ENCODE results near the gene CCDC89.

The CCDC89 gene

DNA sequence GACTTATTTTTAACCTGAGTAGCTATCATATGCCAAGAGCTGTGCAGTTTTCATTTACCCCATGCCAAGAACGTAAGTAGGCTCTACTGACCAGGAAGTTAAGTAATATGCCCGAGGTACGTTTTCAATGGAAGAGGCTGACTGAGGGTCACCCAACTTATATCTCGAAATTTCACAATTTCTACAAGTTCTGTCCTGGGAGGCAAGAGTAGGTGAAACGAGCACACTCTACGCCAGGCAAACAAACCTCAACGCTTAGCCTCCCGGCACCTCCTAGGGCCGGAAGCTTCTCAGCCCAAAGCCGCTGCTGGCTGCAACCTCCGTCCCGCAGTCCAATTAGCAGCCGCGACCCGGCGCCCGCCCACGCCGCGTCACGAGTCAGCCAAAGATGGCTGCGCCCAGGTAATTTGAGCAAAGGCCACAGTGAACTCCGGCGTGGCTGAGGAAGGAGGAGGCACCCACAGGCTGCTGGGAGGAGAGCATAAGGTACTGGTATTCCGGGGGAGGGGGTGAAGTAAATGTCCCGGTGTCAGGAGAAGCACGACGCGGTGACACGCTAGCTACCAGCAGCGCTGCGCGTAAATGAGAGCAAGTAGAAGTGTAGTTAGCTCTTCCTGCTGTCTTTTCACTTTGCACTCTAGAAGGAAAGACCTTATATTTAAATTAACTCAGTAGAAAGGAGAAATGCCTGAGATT is 38.2 kb downstream of the CCDC89 start, which contains the start of gene TMEM126A:
Gene TMEM126A, plus strand, starts transcription at position 364 of the 696 bp plus-strand sequence. CDS start 2,289 bp downstream, outside the sequence.
- DNase-seq: peak; percentile 82

DNA sequence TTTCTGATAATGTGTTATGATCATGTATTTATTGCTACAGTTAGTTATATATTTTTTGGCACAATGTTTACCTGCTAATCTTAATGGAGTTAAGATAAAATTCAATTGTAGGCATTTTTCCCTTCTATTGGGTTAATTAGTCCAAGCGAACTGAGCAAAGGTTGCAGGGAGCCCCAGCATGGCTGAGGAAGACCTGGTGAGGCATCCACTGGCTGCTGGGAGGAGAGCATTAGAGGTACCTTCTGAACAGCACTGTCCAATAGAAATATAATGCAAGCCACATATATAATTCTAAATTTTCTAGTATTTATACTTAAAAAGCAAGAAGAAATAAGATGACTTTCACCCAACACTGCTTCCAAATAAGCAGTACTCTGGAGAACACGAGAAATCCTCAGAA is 38.9 kb downstream of the CCDC89 start:
- DNase-seq: no peak

DNA sequence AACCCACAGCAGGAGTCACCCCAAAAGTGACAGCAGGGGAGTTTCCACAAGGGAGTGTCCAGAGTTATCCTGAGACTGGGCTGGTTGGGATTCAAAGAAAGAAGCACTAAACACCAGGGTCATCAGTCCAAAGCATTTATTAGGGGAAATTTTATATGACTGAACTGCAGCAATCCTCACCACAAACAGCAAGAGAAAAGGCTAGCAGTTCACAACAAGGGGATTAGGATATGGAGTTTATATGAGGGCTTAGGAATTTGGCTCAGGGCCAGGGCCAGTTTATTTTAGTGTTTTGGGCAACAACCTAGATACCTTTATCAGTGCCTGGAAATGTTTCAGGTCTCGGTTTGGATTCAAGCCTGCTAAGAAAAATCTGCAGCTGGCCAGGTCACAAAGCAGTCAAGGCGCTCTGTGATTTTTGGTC is 42.8 kb downstream of the CCDC89 start:
- DNase-seq: no peak

GRCh38 chr11:85634747-85635146 is 51.2 kb downstream of the CCDC89 start:
- DNase-seq: no peak

Data from NCI-H524 treated with DMSO at 0.1 percent for 48 hours (cell line).